A549 (cell line): ENCODE measurements around the gene ZNF581. TPM values are rescaled to one million over a fixed set of nuclear protein-coding genes. Genes with fewer than 3 reads are reported as not detected.
A peak's percentile ranks its signal among the peaks of the same experiment; 100 is the strongest.

Experiments used
- ATAC-seq, 2 experiments: fragments of 200-7000 bp in 1 of 2; fragments of >200 bp in 1 of 2; cut with Nextera tagmentation in 1 of 2; cut with Tn5 transposase in 1 of 2; 3 replicates each; pipeline versions ENCODE4 v1.8.0 to v1.9.1; 2018 to 2020; ENCODE audit warnings: mild to moderate bottlenecking in 1 of 2, moderate library complexity in 1 of 2
- CTCF ChIA-PET: fragments of 300-600 bp; sonication (Branson Sonifier 250); formaldehyde crosslinking; extraction: SDS; loops from one replicate; lab custom pipeline; 2021; ENCODE audit warnings: antibody characterized with exemption, inconsistent platforms; lab: Yijun Ruan, JAX
- POLR2A ChIA-PET: fragments of 350-600 bp; formaldehyde crosslinking; extraction: SDS; loops from one replicate; lab custom pipeline; 2021; ENCODE audit warnings: antibody characterized with exemption, inconsistent platforms; lab: Yijun Ruan, JAX
- DNase-seq, 2 experiments: peaks; one replicate each; pipeline versions ENCODE4 v3.0.0 to v3.0.0-alpha.2; 2011 to 2016; ENCODE audit warnings: low read depth in 1 of 2, low spot score in 1 of 2
- FAIRE-seq: peaks from 2 replicates; lab custom pipeline; 2011; peaks lifted over from hg19 to GRCh38; lab: Jason Lieb, UNC
- H3K27ac ChIP-seq, 2 experiments: fragments of >200 bp; sonication (Bioruptor Twin); formaldehyde crosslinking; 3 replicates each; pipeline ENCODE4 v1.5.1; 2016 to 2017
- H3K4me1 ChIP-seq: fragments of >200 bp; sonication (Bioruptor Twin); formaldehyde crosslinking; 3 replicates; pipeline ENCODE4 v1.6.1; 2016
- H3K4me2 ChIP-seq: fragments of >200 bp; sonication (Bioruptor Twin); formaldehyde crosslinking; 3 replicates; pipeline ENCODE4 v1.6.1; 2016
- H3K4me3 ChIP-seq: fragments of >200 bp; sonication (Bioruptor Twin); formaldehyde crosslinking; 3 replicates; pipeline ENCODE4 v1.5.1; 2016
- H3K9me3 ChIP-seq: fragments of >200 bp; sonication (Bioruptor Twin); formaldehyde crosslinking; 3 replicates; pipeline ENCODE4 v1.6.1; 2016
- BHLHE40 ChIP-seq: IDR thresholded peaks from 2 replicates; pipeline ENCODE4 v1.6.1; 2012; ENCODE audit warnings: low read depth, low read length, inconsistent platforms
- CBX8 ChIP-seq: fragments of 200-600 bp; sonication (generic); IDR thresholded peaks from 2 replicates; pipeline ENCODE4 v1.6.1; 2016
- CEBPB ChIP-seq, 2 experiments: fragments of >200 bp in 1 of 2; sonication (Bioruptor Twin) in 1 of 2; formaldehyde crosslinking in 1 of 2; IDR thresholded peaks; 2 replicates each; pipeline ENCODE4 v1.6.1; 2012 to 2016
- ESRRA ChIP-seq: fragments of 150-350 bp; IDR thresholded peaks from 2 replicates; pipeline ENCODE4 v1.6.1; 2014; ENCODE audit warnings: mild to moderate bottlenecking, low read length, borderline replicate concordance
- FOSB ChIP-seq: fragments of 250-450 bp; sonication (Bioruptor Pico); IDR thresholded peaks from 2 replicates; pipeline ENCODE4 v1.5.0; 2020; ENCODE audit warnings: mild to moderate bottlenecking, moderate library complexity
- FOSL2 ChIP-seq, 2 experiments: fragments of 450-650 bp in 1 of 2; fragments of >200 bp in 1 of 2; sonication (Bioruptor Twin) in 1 of 2; formaldehyde crosslinking; IDR thresholded peaks; 2 replicates each; pipeline versions ENCODE4 v1.5.0 to v1.6.1; 2016 to 2020; ENCODE audit warnings: mild to moderate bottlenecking in 1 of 2, moderate library complexity in 1 of 2
- FOXS1 ChIP-seq: fragments of 250-450 bp; sonication (Bioruptor Pico); IDR thresholded peaks from 2 replicates; pipeline ENCODE4 v1.5.0; 2020; ENCODE audit warnings: mild to moderate bottlenecking, moderate library complexity
- GATA3 ChIP-seq: IDR thresholded peaks from 2 replicates; pipeline ENCODE4 v1.6.1; 2012; ENCODE audit warnings: borderline replicate concordance
- HEYL ChIP-seq: fragments of 250-450 bp; sonication (Bioruptor Pico); IDR thresholded peaks from 2 replicates; pipeline ENCODE4 v1.8.0; 2021; ENCODE audit warnings: mild to moderate bottlenecking, moderate library complexity
- HOXB13 ChIP-seq: fragments of 250-450 bp; sonication (Bioruptor Pico); IDR thresholded peaks from 2 replicates; pipeline ENCODE4 v1.5.0; 2020; ENCODE audit warnings: low read depth, mild to moderate bottlenecking, moderate library complexity
- KDM1A ChIP-seq: fragments of 200-600 bp; sonication (generic); IDR thresholded peaks from 2 replicates; pipeline ENCODE4 v1.6.1; 2016; ENCODE audit warnings: low read depth, mild to moderate bottlenecking
- KDM5A ChIP-seq: fragments of 200-600 bp; sonication (generic); IDR thresholded peaks from 2 replicates; pipeline ENCODE4 v1.6.1; 2016; ENCODE audit warnings: antibody characterized with exemption, mild to moderate bottlenecking
- MAZ ChIP-seq: fragments of 150-350 bp; IDR thresholded peaks from 2 replicates; pipeline ENCODE4 v1.6.1; 2014; ENCODE audit warnings: antibody characterized with exemption, low read depth, low read length, borderline replicate concordance
- NR3C1 ChIP-seq: fragments of >200 bp; sonication (Bioruptor Twin); formaldehyde crosslinking; IDR thresholded peaks from 3 replicates; pipeline ENCODE4 v1.6.1; 2017
- RNF2 ChIP-seq: fragments of 200-600 bp; sonication (generic); IDR thresholded peaks from 2 replicates; pipeline ENCODE4 v1.6.1; 2016; ENCODE audit warnings: low read depth, mild to moderate bottlenecking, antibody characterized with exemption, moderate library complexity, borderline replicate concordance
- TFCP2L1 ChIP-seq: fragments of 250-450 bp; sonication (Bioruptor Pico); IDR thresholded peaks from 2 replicates; pipeline ENCODE4 v1.5.0; 2021; ENCODE audit warnings: mild to moderate bottlenecking
- WGBS: methylation state at CpG from one replicate; pipeline ENCODE4 v1.1.6; 2017; ENCODE audit errors: missing lambda C conversion rate; 5-methylcytosine and 5-hydroxymethylcytosine counted together
- polyA plus RNA-seq, 4 experiments: library from polyadenylated mRNA; depleted of rRNA in 3 of 4; stranded (reverse); fragments of >200 nt; fragmentation: RNase III in 1 of 4; extraction: RNeasy Plus Mini Kit Qiagen cat#74134 plus additional on column Dnase treatment in 1 of 4; gene quantifications; 2 replicates in 3 of 4; 3 replicates in 1 of 4; pipeline ENCODE4 v1.2.3, GENCODE V29; 2011 to 2017
- TF ChIP-seq, protein P1 (sequence below): fragments of >200 bp; sonication (Bioruptor Twin); formaldehyde crosslinking; IDR thresholded peaks from 3 replicates; pipeline ENCODE4 v1.5.1; 2016
- TF ChIP-seq, protein P2 (sequence below): fragments of 150-350 bp; IDR thresholded peaks from 2 replicates; pipeline ENCODE4 v1.6.1; 2014; ENCODE audit warnings: low read depth, mild to moderate bottlenecking, low read length
- TF ChIP-seq, protein P3 (sequence below): fragments of 200-600 bp; sonication (generic); IDR thresholded peaks from 2 replicates; pipeline ENCODE4 v1.6.1; 2016; ENCODE audit warnings: antibody characterized with exemption, mild to moderate bottlenecking, moderate library complexity
- TF ChIP-seq, protein P4 (sequence below): IDR thresholded peaks from 2 replicates; pipeline ENCODE4 v1.6.1; 2012

ZNF581 gene
- polyA plus RNA-seq, 2 of the 4 experiments (the other 2 are of a cell fraction): 13.9 to 24.9 TPM

DNA sequence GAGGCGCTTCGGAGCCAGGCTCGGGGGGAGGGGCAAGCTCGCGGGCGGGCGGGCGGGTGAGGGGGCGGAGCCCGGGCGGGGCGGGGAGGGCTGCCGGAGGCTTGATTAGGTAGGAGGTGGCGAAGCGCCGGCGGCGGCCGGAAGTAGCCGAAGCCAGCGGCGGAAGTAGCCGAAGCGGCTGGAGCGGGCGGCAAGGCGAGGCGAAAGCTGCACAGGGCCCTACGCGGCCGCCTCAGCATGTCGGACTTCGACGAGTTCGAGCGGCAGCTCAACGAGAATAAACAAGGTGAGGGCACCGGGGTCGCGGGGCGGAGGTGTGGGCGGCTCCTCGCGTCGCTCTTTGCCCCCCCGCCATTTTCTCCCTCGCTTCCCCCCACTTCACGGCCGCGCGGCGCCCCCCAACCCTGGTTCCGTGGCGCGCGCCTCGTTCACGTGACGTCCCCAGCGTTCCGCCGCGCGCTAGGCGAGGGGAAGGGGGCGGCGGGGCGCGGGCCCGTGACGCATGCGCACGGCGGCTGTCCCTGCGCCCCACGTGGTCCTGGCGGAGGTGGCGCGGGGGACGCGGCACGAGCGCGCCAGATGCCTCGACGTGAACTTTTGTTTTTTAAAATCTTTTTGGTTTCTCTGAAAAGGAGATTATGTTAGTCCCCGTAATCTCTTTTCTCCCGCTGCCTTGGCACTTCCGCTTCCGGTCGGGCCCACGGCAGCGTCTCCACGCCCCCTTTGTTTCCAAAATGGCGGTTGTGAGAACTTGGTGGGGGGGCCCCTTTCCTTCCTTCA is 11.6 kb downstream of the ZNF581 start, which contains the start of gene U2AF2 (continued):
- TF ChIP-seq, protein P1, sequence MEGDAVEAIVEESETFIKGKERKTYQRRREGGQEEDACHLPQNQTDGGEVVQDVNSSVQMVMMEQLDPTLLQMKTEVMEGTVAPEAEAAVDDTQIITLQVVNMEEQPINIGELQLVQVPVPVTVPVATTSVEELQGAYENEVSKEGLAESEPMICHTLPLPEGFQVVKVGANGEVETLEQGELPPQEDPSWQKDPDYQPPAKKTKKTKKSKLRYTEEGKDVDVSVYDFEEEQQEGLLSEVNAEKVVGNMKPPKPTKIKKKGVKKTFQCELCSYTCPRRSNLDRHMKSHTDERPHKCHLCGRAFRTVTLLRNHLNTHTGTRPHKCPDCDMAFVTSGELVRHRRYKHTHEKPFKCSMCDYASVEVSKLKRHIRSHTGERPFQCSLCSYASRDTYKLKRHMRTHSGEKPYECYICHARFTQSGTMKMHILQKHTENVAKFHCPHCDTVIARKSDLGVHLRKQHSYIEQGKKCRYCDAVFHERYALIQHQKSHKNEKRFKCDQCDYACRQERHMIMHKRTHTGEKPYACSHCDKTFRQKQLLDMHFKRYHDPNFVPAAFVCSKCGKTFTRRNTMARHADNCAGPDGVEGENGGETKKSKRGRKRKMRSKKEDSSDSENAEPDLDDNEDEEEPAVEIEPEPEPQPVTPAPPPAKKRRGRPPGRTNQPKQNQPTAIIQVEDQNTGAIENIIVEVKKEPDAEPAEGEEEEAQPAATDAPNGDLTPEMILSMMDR: no peak
- TF ChIP-seq ESRRA (no peak), HEYL (CRISPR knock-in tag) (no peak), TFCP2L1 (CRISPR knock-in tag) (peak; percentile 88), HOXB13 (no peak), BHLHE40 (peak; percentile 51; the same call in 1 of the 2 replicates), FOSB (no peak; the same call in 1 of the 2 replicates)
- TF ChIP-seq, protein P2, sequence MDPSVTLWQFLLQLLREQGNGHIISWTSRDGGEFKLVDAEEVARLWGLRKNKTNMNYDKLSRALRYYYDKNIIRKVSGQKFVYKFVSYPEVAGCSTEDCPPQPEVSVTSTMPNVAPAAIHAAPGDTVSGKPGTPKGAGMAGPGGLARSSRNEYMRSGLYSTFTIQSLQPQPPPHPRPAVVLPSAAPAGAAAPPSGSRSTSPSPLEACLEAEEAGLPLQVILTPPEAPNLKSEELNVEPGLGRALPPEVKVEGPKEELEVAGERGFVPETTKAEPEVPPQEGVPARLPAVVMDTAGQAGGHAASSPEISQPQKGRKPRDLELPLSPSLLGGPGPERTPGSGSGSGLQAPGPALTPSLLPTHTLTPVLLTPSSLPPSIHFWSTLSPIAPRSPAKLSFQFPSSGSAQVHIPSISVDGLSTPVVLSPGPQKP: 0 out of 2 replicates have a peak, but pooled peaks have one; percentile 39

DNA sequence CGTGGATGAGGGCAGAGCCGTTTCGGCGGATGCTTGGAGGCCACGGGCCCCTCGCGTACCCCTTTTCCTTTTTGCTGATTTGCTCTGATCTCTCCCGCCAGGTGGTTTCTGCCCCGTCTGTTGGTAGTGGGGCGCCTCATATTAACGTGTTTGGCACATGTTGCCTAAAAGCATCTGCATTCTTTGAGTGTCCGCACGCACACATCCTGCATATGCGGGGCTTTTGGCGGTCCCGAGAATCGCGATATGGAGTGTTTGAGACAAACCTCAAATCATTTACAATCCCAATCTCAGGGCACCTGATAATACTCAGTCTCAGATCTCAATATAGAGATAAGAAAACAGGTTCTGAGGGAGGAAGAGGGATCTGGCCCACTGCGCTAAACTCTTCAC is 12.2 kb downstream of the ZNF581 start:
- no peaks in the 10 kb centered on the region for H3K9me3 ChIP-seq
- CTCF ChIA-PET: interaction anchor here (1.1 to 2.3 kb wide), 2 partner anchors 15 to 23 kb away, joined by 3 to 30 read pairs; no protein-coding TSS in a partner anchor
- H3K27ac ChIP-seq: peak overlapping the region; percentile 96 to 98
- H3K4me2 ChIP-seq: peak overlapping the region; percentile 91
- ATAC-seq (no peak), DNase-seq (no peak), FAIRE-seq (no peak)
- TF ChIP-seq KDM5A: peak; percentile 85
- TF ChIP-seq, protein P1: no peak
- TF ChIP-seq BHLHE40: no peak
- peaks cover 41% of the 10 kb centered on the region for H3K4me1 ChIP-seq
- POLR2A ChIA-PET: no interaction called here
- H3K4me3 ChIP-seq: peak overlapping the region; percentile 68
- 2% methylated on average over 19 of the region's 19 CpGs for WGBS

DNA sequence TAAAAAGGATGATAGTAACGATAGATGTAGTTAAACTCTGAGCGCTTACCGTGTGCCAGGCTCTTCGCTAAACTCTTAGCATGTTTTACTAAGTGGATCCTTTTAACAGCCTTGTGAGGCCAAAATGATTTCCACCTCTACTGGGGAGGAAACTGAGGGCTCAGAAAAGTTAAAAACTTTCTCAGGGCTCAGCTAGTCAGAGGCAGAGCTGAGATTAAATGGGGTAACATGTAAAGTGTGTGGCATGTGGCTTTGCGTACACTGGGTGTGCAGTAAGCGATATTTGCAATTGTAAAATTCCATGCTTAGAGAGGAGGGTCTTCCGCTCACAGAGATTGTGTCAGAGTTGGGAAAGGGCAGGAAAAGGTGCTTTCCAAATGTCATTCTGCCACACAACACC is 13.1 kb downstream of the ZNF581 start:
- WGBS: 68% methylated on average over 7 of the region's 7 CpGs
- Histone ChIP-seq H3K4me3 (peak overlapping the region; percentile 68), H3K4me1 (peaks cover 44% of the 10 kb centered on the region), H3K9me3 (no peaks in the 10 kb centered on the region), H3K27ac (peak overlapping the region; percentile 96 to 98; a peak in 5 of 6 replicates), H3K4me2 (peak overlapping the region; percentile 91)
- ChIA-PET CTCF (interaction anchor here (1.1 to 2.3 kb wide), 3 partner anchors 11 to 24 kb away, joined by 3 to 30 read pairs (median 5); no protein-coding TSS in a partner anchor), POLR2A (no interaction called here)
- TF ChIP-seq, protein P3, sequence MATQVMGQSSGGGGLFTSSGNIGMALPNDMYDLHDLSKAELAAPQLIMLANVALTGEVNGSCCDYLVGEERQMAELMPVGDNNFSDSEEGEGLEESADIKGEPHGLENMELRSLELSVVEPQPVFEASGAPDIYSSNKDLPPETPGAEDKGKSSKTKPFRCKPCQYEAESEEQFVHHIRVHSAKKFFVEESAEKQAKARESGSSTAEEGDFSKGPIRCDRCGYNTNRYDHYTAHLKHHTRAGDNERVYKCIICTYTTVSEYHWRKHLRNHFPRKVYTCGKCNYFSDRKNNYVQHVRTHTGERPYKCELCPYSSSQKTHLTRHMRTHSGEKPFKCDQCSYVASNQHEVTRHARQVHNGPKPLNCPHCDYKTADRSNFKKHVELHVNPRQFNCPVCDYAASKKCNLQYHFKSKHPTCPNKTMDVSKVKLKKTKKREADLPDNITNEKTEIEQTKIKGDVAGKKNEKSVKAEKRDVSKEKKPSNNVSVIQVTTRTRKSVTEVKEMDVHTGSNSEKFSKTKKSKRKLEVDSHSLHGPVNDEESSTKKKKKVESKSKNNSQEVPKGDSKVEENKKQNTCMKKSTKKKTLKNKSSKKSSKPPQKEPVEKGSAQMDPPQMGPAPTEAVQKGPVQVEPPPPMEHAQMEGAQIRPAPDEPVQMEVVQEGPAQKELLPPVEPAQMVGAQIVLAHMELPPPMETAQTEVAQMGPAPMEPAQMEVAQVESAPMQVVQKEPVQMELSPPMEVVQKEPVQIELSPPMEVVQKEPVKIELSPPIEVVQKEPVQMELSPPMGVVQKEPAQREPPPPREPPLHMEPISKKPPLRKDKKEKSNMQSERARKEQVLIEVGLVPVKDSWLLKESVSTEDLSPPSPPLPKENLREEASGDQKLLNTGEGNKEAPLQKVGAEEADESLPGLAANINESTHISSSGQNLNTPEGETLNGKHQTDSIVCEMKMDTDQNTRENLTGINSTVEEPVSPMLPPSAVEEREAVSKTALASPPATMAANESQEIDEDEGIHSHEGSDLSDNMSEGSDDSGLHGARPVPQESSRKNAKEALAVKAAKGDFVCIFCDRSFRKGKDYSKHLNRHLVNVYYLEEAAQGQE: no peak
- no peak for TF ChIP-seq CBX8
- no peak for TF ChIP-seq FOXS1 (CRISPR knock-in tag)
- no peak for TF ChIP-seq RNF2
- TF ChIP-seq GATA3: no peak
- no peak for TF ChIP-seq FOSL2 (IDR thresholded peaks at IDR 0.05)
- TF ChIP-seq FOSL2 (CRISPR knock-in tag; IDR thresholded peaks at IDR 0.05): no peak
- TF ChIP-seq KDM1A: no peak
- TF ChIP-seq, protein P4, sequence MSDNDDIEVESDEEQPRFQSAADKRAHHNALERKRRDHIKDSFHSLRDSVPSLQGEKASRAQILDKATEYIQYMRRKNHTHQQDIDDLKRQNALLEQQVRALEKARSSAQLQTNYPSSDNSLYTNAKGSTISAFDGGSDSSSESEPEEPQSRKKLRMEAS: no peak
- no peak for TF ChIP-seq CEBPB (IDR thresholded peaks at IDR 0.05)
- TF ChIP-seq NR3C1: no peak
- TF ChIP-seq, protein P2: no peak
- TF ChIP-seq MAZ: no peak
- DNase-seq (no peak), FAIRE-seq (no peak), ATAC-seq (no peak)
